Smooth muscle cell (in vitro differentiated cells): ENCODE data around the gene TXLNB. TPM values are rescaled to one million over a fixed set of nuclear protein-coding genes. Genes with fewer than 3 reads are reported as not detected.

Experiments
- DNase-seq: peaks from one replicate; lab custom pipeline; 2025; ENCODE audit not compliant: unreplicated experiment; lab: John Stamatoyannopoulos, UW
- H2AFZ ChIP-seq: fragments of 200-600 bp; sonication (generic); 2 replicates; pipeline ENCODE4 v1.6.0; 2016; ENCODE audit warnings: antibody characterized with exemption, low read depth, mild to moderate bottlenecking
- H3F3A ChIP-seq: fragments of 200-600 bp; sonication (generic); 2 replicates; pipeline ENCODE4 v1.6.0; 2017; ENCODE audit warnings: antibody characterized with exemption, low read depth
- H3K27ac ChIP-seq: fragments of 200-600 bp; sonication (generic); 2 replicates; pipeline ENCODE4 v1.5.1; 2016; ENCODE audit warnings: low read depth, mild to moderate bottlenecking
- H3K27me3 ChIP-seq: fragments of 200-600 bp; sonication (generic); 2 replicates; pipeline ENCODE4 v1.6.1; 2016; ENCODE audit warnings: low read depth, mild to moderate bottlenecking
- H3K36me3 ChIP-seq: fragments of 200-600 bp; sonication (generic); 2 replicates; pipeline ENCODE4 v1.5.1; 2016; ENCODE audit warnings: low read depth
- H3K4me1 ChIP-seq: fragments of 200-600 bp; sonication (generic); 2 replicates; pipeline ENCODE4 v1.5.1; 2016; ENCODE audit warnings: low read depth
- H3K4me2 ChIP-seq: fragments of 200-600 bp; sonication (generic); 2 replicates; pipeline ENCODE4 v1.6.0; 2016; ENCODE audit warnings: mild to moderate bottlenecking
- H3K4me3 ChIP-seq: fragments of 200-600 bp; sonication (generic); 2 replicates; pipeline ENCODE4 v1.5.1; 2016; ENCODE audit warnings: mild to moderate bottlenecking
- H3K79me2 ChIP-seq: fragments of 200-600 bp; sonication (generic); 2 replicates; pipeline ENCODE4 v1.6.0; 2016; ENCODE audit warnings: low read depth, mild to moderate bottlenecking
- H3K9ac ChIP-seq: fragments of 200-600 bp; sonication (generic); 2 replicates; pipeline ENCODE4 v1.6.0; 2016; ENCODE audit warnings: low read depth
- H3K9me3 ChIP-seq: fragments of 200-600 bp; sonication (generic); replicated peaks from 2 replicates; pipeline ENCODE4 v1.5.1; 2016; ENCODE audit warnings: low read depth
- H4K20me1 ChIP-seq: fragments of 200-600 bp; sonication (generic); 2 replicates; pipeline ENCODE4 v1.6.0; 2016; ENCODE audit warnings: low read depth
- WGBS: methylation state at CpG from one replicate; pipeline ENCODE4 v1.1.7; 2016; ENCODE audit warnings: low lambda C conversion rate; 5-methylcytosine and 5-hydroxymethylcytosine counted together
- polyA plus RNA-seq: library from polyadenylated mRNA; unstranded; fragments of >200 nt; fragmentation: Nextera tagmentation; extraction: Ambion mirVana; gene quantifications from 2 replicates; pipeline ENCODE4 v1.2.1, GENCODE V29; 2016
- total RNA-seq: library from RNA; depleted of rRNA; stranded (reverse); fragments of >200 nt; gene quantifications from 2 replicates; pipeline ENCODE4 v1.2.3, GENCODE V29; 2014
- TF ChIP-seq, protein P1 (sequence below): fragments of 200-600 bp; sonication (generic); IDR thresholded peaks from 2 replicates; pipeline ENCODE4 v1.5.1; 2017; ENCODE audit warnings: borderline replicate concordance, mild to moderate bottlenecking, antibody characterized with exemption; ENCODE audit not compliant: insufficient read depth, poor library complexity, severe bottlenecking

TXLNB gene
- total and polyA plus RNA-seq, 2 experiments from 2014 or later: not detected

GRCh38 chr6:139285590-139285989 is 6.2 kb downstream of the TXLNB start:
- 95% methylated on average over 6 of the region's 6 CpGs for WGBS
- no peak overlapping the region for H3K4me2 ChIP-seq
- no peak overlapping the region for H3K4me3 ChIP-seq
- H2AFZ ChIP-seq: no peak overlapping the region
- no peak overlapping the region for H3K9ac ChIP-seq
- no peaks in the 10 kb centered on the region for H3K79me2 ChIP-seq
- H3K27me3 ChIP-seq: no peaks in the 10 kb centered on the region
- no peak for DNase-seq
- no peaks in the 10 kb centered on the region for H3K4me1 ChIP-seq
- H3K36me3 ChIP-seq: no peaks in the 10 kb centered on the region
- no peaks in the 10 kb centered on the region for H4K20me1 ChIP-seq
- H3K27ac ChIP-seq: no peak overlapping the region
- no peaks in the 10 kb centered on the region for H3F3A ChIP-seq
- H3K9me3 ChIP-seq: no peaks in the 10 kb centered on the region
- TF ChIP-seq, protein P1, sequence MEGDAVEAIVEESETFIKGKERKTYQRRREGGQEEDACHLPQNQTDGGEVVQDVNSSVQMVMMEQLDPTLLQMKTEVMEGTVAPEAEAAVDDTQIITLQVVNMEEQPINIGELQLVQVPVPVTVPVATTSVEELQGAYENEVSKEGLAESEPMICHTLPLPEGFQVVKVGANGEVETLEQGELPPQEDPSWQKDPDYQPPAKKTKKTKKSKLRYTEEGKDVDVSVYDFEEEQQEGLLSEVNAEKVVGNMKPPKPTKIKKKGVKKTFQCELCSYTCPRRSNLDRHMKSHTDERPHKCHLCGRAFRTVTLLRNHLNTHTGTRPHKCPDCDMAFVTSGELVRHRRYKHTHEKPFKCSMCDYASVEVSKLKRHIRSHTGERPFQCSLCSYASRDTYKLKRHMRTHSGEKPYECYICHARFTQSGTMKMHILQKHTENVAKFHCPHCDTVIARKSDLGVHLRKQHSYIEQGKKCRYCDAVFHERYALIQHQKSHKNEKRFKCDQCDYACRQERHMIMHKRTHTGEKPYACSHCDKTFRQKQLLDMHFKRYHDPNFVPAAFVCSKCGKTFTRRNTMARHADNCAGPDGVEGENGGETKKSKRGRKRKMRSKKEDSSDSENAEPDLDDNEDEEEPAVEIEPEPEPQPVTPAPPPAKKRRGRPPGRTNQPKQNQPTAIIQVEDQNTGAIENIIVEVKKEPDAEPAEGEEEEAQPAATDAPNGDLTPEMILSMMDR: no peak

- Histone ChIP-seq H3K36me3 (no peaks in the 10 kb centered on the region), H4K20me1 (no peaks in the 10 kb centered on the region)
- 99% methylated on average over 3 of the region's 3 CpGs for WGBS
Measured at GRCh38 chr6:139284789-139285188, 7.0 kb downstream of the TXLNB start.

GRCh38 chr6:139282684-139283083 is 9.1 kb downstream of the TXLNB start:
- no peaks in the 10 kb centered on the region for H3K27me3 ChIP-seq
- DNase-seq: no peak
- H3F3A ChIP-seq: no peaks in the 10 kb centered on the region
- 78% methylated on average over 3 of the region's 3 CpGs for WGBS
- no peak overlapping the region for H2AFZ ChIP-seq
- TF ChIP-seq, protein P1: no peak
- no peaks in the 10 kb centered on the region for H3K36me3 ChIP-seq
- H3K4me3 ChIP-seq: no peak overlapping the region
- H4K20me1 ChIP-seq: no peaks in the 10 kb centered on the region
- no peak overlapping the region for H3K27ac ChIP-seq
- no peaks in the 10 kb centered on the region for H3K9me3 ChIP-seq
- no peak overlapping the region for H3K9ac ChIP-seq
- H3K79me2 ChIP-seq: no peaks in the 10 kb centered on the region
- H3K4me1 ChIP-seq: no peaks in the 10 kb centered on the region
- H3K4me2 ChIP-seq: no peak overlapping the region

More at GRCh38 chr6:139284789-139285188, 7.0 kb downstream of the TXLNB start:
- no peak for DNase-seq
- Histone ChIP-seq H3K9ac (no peak overlapping the region), H3K4me1 (no peaks in the 10 kb centered on the region), H3K4me3 (no peak overlapping the region), H3K4me2 (no peak overlapping the region), H3K27ac (no peak overlapping the region), H3F3A (no peaks in the 10 kb centered on the region), H3K79me2 (no peaks in the 10 kb centered on the region), H3K9me3 (no peaks in the 10 kb centered on the region), H3K27me3 (no peaks in the 10 kb centered on the region), H2AFZ (no peak overlapping the region)
- TF ChIP-seq, protein P1: no peak

- Histone ChIP-seq H3F3A (no peaks in the 10 kb centered on the region), H3K9me3 (no peaks in the 10 kb centered on the region), H3K27ac (no peak overlapping the region), H3K36me3 (no peaks in the 10 kb centered on the region), H3K4me1 (no peaks in the 10 kb centered on the region), H3K4me2 (no peak overlapping the region), H4K20me1 (no peaks in the 10 kb centered on the region), H2AFZ (no peak overlapping the region), H3K79me2 (no peaks in the 10 kb centered on the region), H3K27me3 (no peaks in the 10 kb centered on the region), H3K9ac (no peak overlapping the region), H3K4me3 (no peak overlapping the region)
- TF ChIP-seq, protein P1: no peak
- WGBS: 52% methylated on average over 2 of the region's 2 CpGs
- DNase-seq: no peak
Measured at GRCh38 chr6:139278190-139278589, 13.6 kb downstream of the TXLNB start.
